ENCODE measurements around the gene MSH4. TPM values are rescaled to one million over a fixed set of nuclear protein-coding genes. Genes with fewer than 3 reads are reported as not detected.
"Not testable (repeated sequence)": the region's sequence is repeated elsewhere in the genome, so short reads cannot be mapped to it uniquely, and the experiment has no call there.

MSH4 gene
- total and polyA plus RNA-seq, 2 experiments from 2014 or later: 0.19 to 0.37 TPM

DNA sequence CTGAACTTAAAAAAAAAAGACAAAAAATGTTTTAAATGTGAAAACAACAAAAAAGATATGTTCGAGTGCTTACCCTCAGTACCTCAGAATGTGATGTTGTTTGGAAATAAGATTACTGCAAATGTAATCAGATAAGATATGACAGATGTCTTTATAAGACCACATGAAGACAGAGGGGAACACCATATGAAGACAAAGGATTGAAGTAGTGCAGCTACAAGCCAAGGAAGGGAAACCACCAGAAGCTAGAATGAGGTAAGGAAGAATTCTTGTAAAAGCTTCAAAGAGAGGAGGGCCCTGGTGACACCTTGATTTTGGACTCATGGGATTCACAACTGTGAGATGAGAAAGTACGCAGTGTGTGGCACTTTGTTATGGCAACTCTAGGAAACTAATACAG, 120.2 kb downstream of the MSH4 start:
- TF ChIP-seq EZH2 (IDR thresholded peaks at IDR 0.05; ENCODE audit: borderline replicate concordance) (no peak), EZH2phosphoT487 (IDR thresholded peaks at IDR 0.05; ENCODE audit: low read depth, severe bottlenecking, unreplicated experiment) (no peak)
- TF ChIP-seq, protein P1, sequence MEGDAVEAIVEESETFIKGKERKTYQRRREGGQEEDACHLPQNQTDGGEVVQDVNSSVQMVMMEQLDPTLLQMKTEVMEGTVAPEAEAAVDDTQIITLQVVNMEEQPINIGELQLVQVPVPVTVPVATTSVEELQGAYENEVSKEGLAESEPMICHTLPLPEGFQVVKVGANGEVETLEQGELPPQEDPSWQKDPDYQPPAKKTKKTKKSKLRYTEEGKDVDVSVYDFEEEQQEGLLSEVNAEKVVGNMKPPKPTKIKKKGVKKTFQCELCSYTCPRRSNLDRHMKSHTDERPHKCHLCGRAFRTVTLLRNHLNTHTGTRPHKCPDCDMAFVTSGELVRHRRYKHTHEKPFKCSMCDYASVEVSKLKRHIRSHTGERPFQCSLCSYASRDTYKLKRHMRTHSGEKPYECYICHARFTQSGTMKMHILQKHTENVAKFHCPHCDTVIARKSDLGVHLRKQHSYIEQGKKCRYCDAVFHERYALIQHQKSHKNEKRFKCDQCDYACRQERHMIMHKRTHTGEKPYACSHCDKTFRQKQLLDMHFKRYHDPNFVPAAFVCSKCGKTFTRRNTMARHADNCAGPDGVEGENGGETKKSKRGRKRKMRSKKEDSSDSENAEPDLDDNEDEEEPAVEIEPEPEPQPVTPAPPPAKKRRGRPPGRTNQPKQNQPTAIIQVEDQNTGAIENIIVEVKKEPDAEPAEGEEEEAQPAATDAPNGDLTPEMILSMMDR (IDR thresholded peaks at IDR 0.05; ENCODE audit: poor library complexity): no peak
- Histone ChIP-seq H3K27me3 (no peaks in the 10 kb centered on the region), H3K79me2 (no peaks in the 10 kb centered on the region), H3K9me2 (replicated peaks; ENCODE audit: insufficient read depth) (no peaks in the 10 kb centered on the region), H4K20me1 (ENCODE audit: insufficient read depth, poor library complexity, severe bottlenecking) (no peaks in the 10 kb centered on the region), H3K9me3 (ENCODE audit: low read depth) (no peaks in the 10 kb centered on the region), H3K4me2 (no peak overlapping the region), H3K27ac (no peak overlapping the region), H3K4me3 (no peak overlapping the region), H3K4me1 (ENCODE audit: insufficient read depth) (no peaks in the 10 kb centered on the region), H3K36me3 (replicated peaks; ENCODE audit: insufficient read depth, low read depth) (no peaks in the 10 kb centered on the region), H2AFZ (no peak overlapping the region)
- no peak for DNase-seq (ENCODE audit: low spot score)
- 88% methylated on average over 2 of the region's 2 CpGs for WGBS (ENCODE audit: low lambda C conversion rate, missing lambda C conversion rate)

- H3K9me3 ChIP-seq (ENCODE audit: low read depth): no peaks in the 10 kb centered on the region
- no peaks in the 10 kb centered on the region for H3K36me3 ChIP-seq (replicated peaks; ENCODE audit: insufficient read depth, low read depth)
- H3K27ac ChIP-seq: no peak overlapping the region
- no peak for TF ChIP-seq EZH2 (IDR thresholded peaks at IDR 0.05; ENCODE audit: borderline replicate concordance)
- no peak for TF ChIP-seq EZH2phosphoT487 (IDR thresholded peaks at IDR 0.05; ENCODE audit: low read depth, severe bottlenecking, unreplicated experiment)
- TF ChIP-seq, protein P1 (IDR thresholded peaks at IDR 0.05; ENCODE audit: poor library complexity): no peak
- H3K9me2 ChIP-seq (replicated peaks; ENCODE audit: insufficient read depth): no peaks in the 10 kb centered on the region
- H4K20me1 ChIP-seq (ENCODE audit: insufficient read depth, poor library complexity, severe bottlenecking): no peaks in the 10 kb centered on the region
- no peaks in the 10 kb centered on the region for H3K27me3 ChIP-seq
- no peak overlapping the region for H2AFZ ChIP-seq
- no peak for DNase-seq (ENCODE audit: low spot score)
- no peak overlapping the region for H3K4me3 ChIP-seq
- no peaks in the 10 kb centered on the region for H3K4me1 ChIP-seq (ENCODE audit: insufficient read depth)
- H3K79me2 ChIP-seq: no peaks in the 10 kb centered on the region
- no peak overlapping the region for H3K4me2 ChIP-seq
- WGBS (ENCODE audit: low lambda C conversion rate, missing lambda C conversion rate): 96% methylated on average over 1 of the region's 1 CpG
These were observed 126.0 kb downstream of the MSH4 start for GRCh38 chr1:75922698-75923097.

DNA sequence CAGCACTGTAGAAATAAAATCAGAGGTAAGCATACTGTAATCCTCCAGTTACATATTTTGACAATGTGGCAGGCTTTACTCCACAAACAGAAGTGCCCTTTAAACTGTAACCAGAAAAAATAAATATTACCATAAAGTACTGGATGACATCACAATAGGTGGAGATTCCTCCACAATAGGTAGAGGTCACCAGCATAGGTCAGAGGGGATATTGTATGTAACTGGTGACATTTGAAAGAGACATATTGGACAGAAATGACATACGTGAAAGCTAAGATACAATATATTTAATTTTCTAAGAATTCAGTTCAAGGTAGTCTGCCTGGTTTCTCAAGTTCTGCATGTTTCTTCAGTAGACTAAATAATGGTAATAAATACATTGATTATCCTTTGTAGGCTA, 135.6 kb downstream of the MSH4 start, which contains the start of gene ASB17:
ASB17 (minus strand) TSS at position 101 of the 400 bp plus-strand sequence. CDS start 113 bp downstream, outside the sequence.
- Histone ChIP-seq H3K4me3 (no peak within 1 kb of the TSS), H3K27ac (no peak within 1 kb of the TSS), H3K79me2 (no peaks in the 10 kb centered on the region), H3K36me3 (replicated peaks; ENCODE audit: insufficient read depth, low read depth) (no peaks in the 10 kb centered on the region), H3K4me2 (no peak within 1 kb of the TSS), H2AFZ (no peak within 1 kb of the TSS), H4K20me1 (ENCODE audit: insufficient read depth, poor library complexity, severe bottlenecking) (no peaks in the 10 kb centered on the region), H3K4me1 (ENCODE audit: insufficient read depth) (no peaks in the 10 kb centered on the region), H3K27me3 (no peaks in the 10 kb centered on the region), H3K9me3 (ENCODE audit: low read depth) (no peaks in the 10 kb centered on the region), H3K9me2 (replicated peaks; ENCODE audit: insufficient read depth) (no peaks in the 10 kb centered on the region)
- TF ChIP-seq EZH2phosphoT487 (IDR thresholded peaks at IDR 0.05; ENCODE audit: low read depth, severe bottlenecking, unreplicated experiment) (no peak), EZH2 (IDR thresholded peaks at IDR 0.05; ENCODE audit: borderline replicate concordance) (no peak)
- TF ChIP-seq, protein P1 (IDR thresholded peaks at IDR 0.05; ENCODE audit: poor library complexity): no peak
- 92% methylated on average over 1 of the region's 1 CpG for WGBS (ENCODE audit: low lambda C conversion rate, missing lambda C conversion rate)
- DNase-seq (ENCODE audit: low spot score): no peak

DNA sequence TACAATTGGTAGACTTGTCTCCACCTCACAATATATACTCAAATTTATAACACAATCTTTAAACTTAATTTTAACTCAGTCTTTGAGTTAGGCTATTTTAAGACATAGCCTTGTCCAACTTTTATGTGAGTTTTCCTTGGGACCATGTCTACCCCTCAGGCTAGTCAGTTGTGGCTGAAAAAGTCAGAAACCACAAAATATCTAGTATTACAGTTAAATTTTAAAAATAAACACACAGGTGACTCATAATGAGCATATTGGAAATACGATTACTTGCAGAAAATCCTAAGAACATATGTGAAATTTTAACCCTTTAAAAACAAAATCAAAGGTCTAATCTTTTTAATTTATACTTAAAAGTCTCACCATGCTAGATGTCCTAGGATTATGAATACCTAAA, 140.4 kb downstream of the MSH4 start:
- no peaks in the 10 kb centered on the region for H3K36me3 ChIP-seq (replicated peaks; ENCODE audit: insufficient read depth, low read depth)
- no peak overlapping the region for H2AFZ ChIP-seq
- TF ChIP-seq, protein P1 (IDR thresholded peaks at IDR 0.05; ENCODE audit: poor library complexity): no peak
- TF ChIP-seq EZH2 (IDR thresholded peaks at IDR 0.05; ENCODE audit: borderline replicate concordance) (no peak), EZH2phosphoT487 (IDR thresholded peaks at IDR 0.05; ENCODE audit: low read depth, severe bottlenecking, unreplicated experiment) (no peak)
- no peak for DNase-seq (ENCODE audit: low spot score)
- H3K27ac ChIP-seq: no peak overlapping the region
- 31% methylated on average over 1 of the region's 1 CpG for WGBS (ENCODE audit: low lambda C conversion rate, missing lambda C conversion rate)
- no peaks in the 10 kb centered on the region for H3K79me2 ChIP-seq
- no peaks in the 10 kb centered on the region for H3K9me3 ChIP-seq (ENCODE audit: low read depth)
- H3K9me2 ChIP-seq (replicated peaks; ENCODE audit: insufficient read depth): no peaks in the 10 kb centered on the region
- H3K4me2 ChIP-seq: no peak overlapping the region
- no peak overlapping the region for H3K4me3 ChIP-seq
- H4K20me1 ChIP-seq (ENCODE audit: insufficient read depth, poor library complexity, severe bottlenecking): no peaks in the 10 kb centered on the region
- no peaks in the 10 kb centered on the region for H3K27me3 ChIP-seq
- H3K4me1 ChIP-seq (ENCODE audit: insufficient read depth): no peaks in the 10 kb centered on the region

GRCh38 chr1:75943037-75943436, 146.4 kb downstream of the MSH4 start:
- not testable (repeated sequence) for H3K4me3 ChIP-seq; H2AFZ ChIP-seq; H3K4me1 ChIP-seq (ENCODE audit: insufficient read depth); H3K27me3 ChIP-seq; H3K27ac ChIP-seq; H3K36me3 ChIP-seq (replicated peaks; ENCODE audit: insufficient read depth, low read depth); H3K9me3 ChIP-seq (ENCODE audit: low read depth); H3K4me2 ChIP-seq; H3K9me2 ChIP-seq (replicated peaks; ENCODE audit: insufficient read depth); H3K79me2 ChIP-seq; H4K20me1 ChIP-seq (ENCODE audit: insufficient read depth, poor library complexity, severe bottlenecking); DNase-seq (ENCODE audit: low spot score)
- WGBS (ENCODE audit: low lambda C conversion rate, missing lambda C conversion rate): 79% methylated on average over 4 of the region's 4 CpGs
